CD8-positive, alpha-beta memory T cell (primary cell): ENCODE measurements around the gene MINDY4. TPM values are rescaled to one million over a fixed set of nuclear protein-coding genes. Genes with fewer than 3 reads are reported as not detected.
A peak's percentile ranks its signal among the peaks of the same experiment; 100 is the strongest.

Experiments used
- CTCF ChIA-PET: fragments of 350-600 bp; sonication (Branson Sonifier 250); formaldehyde crosslinking; loops from one replicate; lab custom pipeline; 2021; ENCODE audit warnings: antibody characterized with exemption; lab: Charles Lee
- POLR2A ChIA-PET: fragments of 350-600 bp; sonication (Branson Sonifier 250); formaldehyde crosslinking; loops from one replicate; lab custom pipeline; 2021; ENCODE audit warnings: antibody characterized with exemption; lab: Charles Lee
- DNase-seq, 5 donors: peaks; one replicate each; pipeline versions ENCODE4 v3.0.0 to v3.0.0-alpha.2; 2020 to 2022; ENCODE audit warnings: mixed read lengths in 1 of 5
- H3K27ac ChIP-seq: one replicate; pipeline ENCODE4 v1.7.0; 2013; ENCODE audit warnings: low read depth, mild to moderate bottlenecking, low read length, moderate library complexity
- H3K27me3 ChIP-seq: 2 replicates; pipeline ENCODE4 v1.7.0; 2013; ENCODE audit warnings: low read length, mild to moderate bottlenecking; ENCODE audit not compliant: insufficient read depth, poor library complexity, severe bottlenecking
- H3K36me3 ChIP-seq: 2 replicates; pipeline ENCODE4 v1.7.0; 2013; ENCODE audit warnings: mild to moderate bottlenecking, low read length, moderate library complexity; ENCODE audit not compliant: insufficient read depth
- H3K4me1 ChIP-seq: 2 replicates; pipeline ENCODE4 v1.7.0; 2013; ENCODE audit warnings: mild to moderate bottlenecking, low read length, moderate library complexity; ENCODE audit not compliant: insufficient read depth
- H3K4me3 ChIP-seq: 2 replicates; pipeline ENCODE4 v1.7.0; 2013; ENCODE audit warnings: mild to moderate bottlenecking, low read length
- H3K9me3 ChIP-seq: 2 replicates; pipeline ENCODE4 v1.7.0; 2013; ENCODE audit warnings: mild to moderate bottlenecking, low read length
- H3K27ac Mint-ChIP-seq, 8 donors: one replicate each; pipeline ENCODE4 v1.8.0; 2020 to 2021; ENCODE audit warnings: mixed read lengths in 8 of 8, mild to moderate bottlenecking in 6 of 8, inconsistent platforms in 3 of 8, moderate library complexity in 3 of 8
- H3K27me3 Mint-ChIP-seq, 2 donors: one replicate each; pipeline ENCODE4 v1.8.0; 2020 to 2021; ENCODE audit warnings: mixed read lengths in 2 of 2, mild to moderate bottlenecking in 1 of 2, moderate library complexity in 1 of 2
- H3K36me3 Mint-ChIP-seq, 3 donors: one replicate each; pipeline ENCODE4 v1.8.0; 2020 to 2021; ENCODE audit warnings: mixed read lengths in 3 of 3, inconsistent platforms in 1 of 3, mild to moderate bottlenecking in 1 of 3
- H3K4me1 Mint-ChIP-seq, 3 donors: one replicate each; pipeline ENCODE4 v1.8.0; 2020 to 2021; ENCODE audit warnings: mixed read lengths in 3 of 3, inconsistent platforms in 1 of 3, mild to moderate bottlenecking in 1 of 3
- H3K4me3 Mint-ChIP-seq, 7 donors: one replicate each; pipeline ENCODE4 v1.8.0; 2020 to 2021; ENCODE audit warnings: mixed read lengths in 7 of 7, mild to moderate bottlenecking in 6 of 7, moderate library complexity in 4 of 7, inconsistent platforms in 2 of 7
- H3K9me3 Mint-ChIP-seq, 5 donors: one replicate each; pipeline ENCODE4 v1.8.0; 2020 to 2022; ENCODE audit warnings: mixed read lengths in 5 of 5, mild to moderate bottlenecking in 3 of 5, moderate library complexity in 2 of 5, inconsistent platforms in 1 of 5
- polyA plus RNA-seq: library from polyadenylated mRNA; unstranded; fragments of 300-500 nt; fragmentation: Illumina TruSeq; gene quantifications from one replicate; pipeline ENCODE4 v1.2.3, GENCODE V29; 2021
- total RNA-seq, 2 experiments: library from RNA; stranded (reverse); gene quantifications; one replicate each; pipeline ENCODE4 v1.2.3, GENCODE V29; 2021

Gene MINDY4
- 1 to 10 TPM; 2.4 to 2.6 TPM for total RNA-seq
- polyA plus RNA-seq: 1.0 TPM

- Histone ChIP-seq H3K9me3 (no peaks in the 10 kb centered on the region), H3K27me3 (no peaks in the 10 kb centered on the region), H3K4me3 (peak within 1 kb of the TSS; percentile 82), H3K27ac (peak within 1 kb of the TSS; percentile 72), H3K4me1 (no peaks in the 10 kb centered on the region), H3K36me3 (no peaks in the 10 kb centered on the region)
- H3K4me1 Mint-ChIP-seq: peaks cover 9 to 12% (median 11%) of the 10 kb centered on the region in 3 donors
- H3K36me3 Mint-ChIP-seq: peaks cover 0 to 2% (median 0%) of the 10 kb centered on the region in 3 donors
- peaks cover 0 to 4% of the 10 kb centered on the region in 2 donors for H3K27me3 Mint-ChIP-seq
- H3K4me3 Mint-ChIP-seq: peak within 1 kb of the TSS in 6 of 7 donors; percentile 82 to 93 (median 89)
- ChIA-PET POLR2A (interaction anchor here (1.1 kb wide), 1 partner anchor 177 kb away, joined by 3 read pairs; no protein-coding TSS in a partner anchor), CTCF (interaction anchor here (1.1 kb wide), 2 partner anchors 10 to 32 kb away, joined by 3 to 4 read pairs; no protein-coding TSS in a partner anchor)
- H3K27ac Mint-ChIP-seq: peak within 1 kb of the TSS; percentile 32 to 92 (median 82)
- DNase-seq: peak; percentile 33 to 78 (median 51)
- H3K9me3 Mint-ChIP-seq: no peaks in the 10 kb centered on the region
Observed at GRCh38 chr7:30771174-30771879, at the start of gene MINDY4. MINDY4 (plus strand) TSS chr7:30771417; CDS start chr7:30771494, 77 bp downstream.

GRCh38 chr7:30722187-30722586 is 49.0 kb upstream of the MINDY4 start:
- H3K27me3 ChIP-seq: no peaks in the 10 kb centered on the region
- ChIA-PET CTCF (interaction anchor here (10.5 kb wide), 1 partner anchor 16 kb away, joined by 168 read pairs; no protein-coding TSS in a partner anchor), POLR2A (interaction anchor here (0.6 kb wide), 1 partner anchor 17 kb away, joined by 3 read pairs; no protein-coding TSS in a partner anchor)
- peaks cover 11 to 43% (median 29%) of the 10 kb centered on the region in 3 donors for H3K36me3 Mint-ChIP-seq
- peaks cover 19 to 26% (median 23%) of the 10 kb centered on the region in 3 donors for H3K4me1 Mint-ChIP-seq
- peak overlapping the region in 1 of 8 donors; percentile 12 for H3K27ac Mint-ChIP-seq
- no peak for DNase-seq
- no peaks in the 10 kb centered on the region for H3K36me3 ChIP-seq
- peaks cover 19% of the 10 kb centered on the region for H3K4me1 ChIP-seq
- no peak overlapping the region for H3K4me3 Mint-ChIP-seq
- no peak overlapping the region for H3K27ac ChIP-seq
- peaks cover 0 to 1% of the 10 kb centered on the region in 2 donors for H3K27me3 Mint-ChIP-seq
- H3K9me3 Mint-ChIP-seq: peaks cover 11 to 30% (median 25%) of the 10 kb centered on the region in 5 donors
- H3K4me3 ChIP-seq: no peak overlapping the region
- H3K9me3 ChIP-seq: peaks cover 16% of the 10 kb centered on the region

- DNase-seq: no peak
- Histone ChIP-seq H3K27me3 (no peaks in the 10 kb centered on the region), H3K4me3 (no peak overlapping the region), H3K36me3 (no peaks in the 10 kb centered on the region), H3K9me3 (peaks cover 16% of the 10 kb centered on the region), H3K27ac (no peak overlapping the region), H3K4me1 (peaks cover 23% of the 10 kb centered on the region)
- Mint-ChIP-seq H3K4me1 (peaks cover 23 to 31% (median 28%) of the 10 kb centered on the region in 3 donors), H3K4me3 (no peak overlapping the region), H3K36me3 (peaks cover 9 to 41% (median 26%) of the 10 kb centered on the region in 3 donors), H3K27me3 (peaks cover 0 to 1% of the 10 kb centered on the region in 2 donors), H3K9me3 (peaks cover 9 to 28% (median 22%) of the 10 kb centered on the region in 5 donors), H3K27ac (no peak overlapping the region)
- ChIA-PET CTCF (interaction anchor here (10.5 kb wide), 1 partner anchor 16 kb away, joined by 168 read pairs; no protein-coding TSS in a partner anchor), POLR2A (interaction anchor here (0.6 kb wide), 2 partner anchors 14 to 17 kb away, joined by 3 read pairs; no protein-coding TSS in a partner anchor)
Observed at GRCh38 chr7:30722671-30723070, 48.5 kb upstream of the MINDY4 start.

- Histone ChIP-seq H3K27ac (no peak overlapping the region), H3K27me3 (no peaks in the 10 kb centered on the region), H3K36me3 (no peaks in the 10 kb centered on the region), H3K4me3 (no peak overlapping the region), H3K4me1 (peaks cover 34% of the 10 kb centered on the region), H3K9me3 (peaks cover 5% of the 10 kb centered on the region)
- Mint-ChIP-seq H3K27me3 (peaks cover 0 to 1% of the 10 kb centered on the region in 2 donors), H3K36me3 (peaks cover 6 to 30% (median 17%) of the 10 kb centered on the region in 3 donors), H3K9me3 (peaks cover 0 to 17% (median 11%) of the 10 kb centered on the region in 5 donors), H3K4me1 (peaks cover 34 to 42% (median 39%) of the 10 kb centered on the region in 3 donors), H3K4me3 (no peak overlapping the region), H3K27ac (no peak overlapping the region)
- DNase-seq: no peak
- ChIA-PET CTCF (interaction anchor here (10.5 kb wide), 1 partner anchor 15 kb away, joined by 168 read pairs; no protein-coding TSS in a partner anchor), POLR2A (interaction anchor here (1.0 kb wide), 1 partner anchor 12 kb away, joined by 3 read pairs; no protein-coding TSS in a partner anchor)
Observed at GRCh38 chr7:30723776-30724175, 47.4 kb upstream of the MINDY4 start.

- ChIA-PET POLR2A (interaction anchor here (1.0 to 1.8 kb wide), 2 partner anchors 12 to 132 kb away, joined by 3 to 26 read pairs; partner anchors contain the start of gene GARS1), CTCF (interaction anchor here (1.3 to 10.5 kb wide), 7 partner anchors 10 to 162 kb away, joined by 3 to 168 read pairs (median 5); partner anchors contain the start of gene CRHR2)
- H3K4me3 ChIP-seq: peak overlapping the region; percentile 73
- no peaks in the 10 kb centered on the region for H3K36me3 ChIP-seq
- peaks cover 48% of the 10 kb centered on the region for H3K4me1 ChIP-seq
- H3K27me3 ChIP-seq: no peaks in the 10 kb centered on the region
- H3K4me1 Mint-ChIP-seq: peaks cover 43 to 62% (median 53%) of the 10 kb centered on the region in 3 donors
- peak in 2 of 5 donors; percentile 16 to 46 for DNase-seq
- peak overlapping the region; percentile 71 to 95 (median 88) for H3K27ac Mint-ChIP-seq
- peak overlapping the region; percentile 70 to 91 (median 85) for H3K4me3 Mint-ChIP-seq
- H3K27me3 Mint-ChIP-seq: peaks cover 0 to 1% of the 10 kb centered on the region in 2 donors
- H3K36me3 Mint-ChIP-seq: peaks cover 0 to 3% (median 2%) of the 10 kb centered on the region in 3 donors
- H3K27ac ChIP-seq: peak overlapping the region; percentile 34
- H3K9me3 Mint-ChIP-seq: no peaks in the 10 kb centered on the region
- H3K9me3 ChIP-seq: no peaks in the 10 kb centered on the region
Observed at GRCh38 chr7:30726296-30727006, 44.8 kb upstream of the MINDY4 start.

- Mint-ChIP-seq H3K4me3 (peak overlapping the region; percentile 70 to 91 (median 85)), H3K27me3 (peaks cover 0 to 1% of the 10 kb centered on the region in 2 donors), H3K4me1 (peaks cover 44 to 65% (median 54%) of the 10 kb centered on the region in 3 donors), H3K9me3 (no peaks in the 10 kb centered on the region), H3K36me3 (peaks cover 0 to 2% (median 0%) of the 10 kb centered on the region in 3 donors), H3K27ac (peak overlapping the region; percentile 64 to 95 (median 88))
- peaks cover 52% of the 10 kb centered on the region for H3K4me1 ChIP-seq
- ChIA-PET CTCF (interaction anchor here (1.3 to 10.5 kb wide), 7 partner anchors 11 to 163 kb away, joined by 3 to 168 read pairs (median 5); partner anchors contain the start of gene CRHR2), POLR2A (interaction anchor here (1.0 to 1.8 kb wide), 2 partner anchors 11 to 133 kb away, joined by 3 to 26 read pairs; partner anchors contain the start of gene GARS1)
- no peaks in the 10 kb centered on the region for H3K9me3 ChIP-seq
- no peaks in the 10 kb centered on the region for H3K36me3 ChIP-seq
- no peaks in the 10 kb centered on the region for H3K27me3 ChIP-seq
- peak overlapping the region; percentile 73 for H3K4me3 ChIP-seq
- H3K27ac ChIP-seq: peak overlapping the region; percentile 34
- DNase-seq: peak; percentile 35 to 81 (median 74)
Observed at GRCh38 chr7:30727061-30727945, 43.9 kb upstream of the MINDY4 start.
